Caco-2 (cell line): ENCODE results near the gene PNPLA7. TPM values are rescaled to one million over a fixed set of nuclear protein-coding genes. Genes with fewer than 3 reads are reported as not detected.

ENCODE experiments used
- BruUV-seq: library from RNA; stranded (reverse); fragments of 400-500 nt; replicated peaks from 2 replicates; lab custom pipeline; 2021; lab: Mats Ljungman, UMichigan
- CTCF ChIA-PET: fragments of 300-600 bp; sonication (Branson Sonifier 250); formaldehyde crosslinking; loops from one replicate; lab custom pipeline; 2022; ENCODE audit warnings: antibody characterized with exemption; lab: Charles Lee
- POLR2A ChIA-PET: fragments of 300-600 bp; sonication (Branson Sonifier 250); formaldehyde crosslinking; loops from one replicate; lab custom pipeline; 2022; ENCODE audit warnings: antibody characterized with exemption; lab: Charles Lee
- DNase-seq, 2 experiments: peaks; one replicate each; pipeline versions ENCODE4 v3.0.0 to v3.0.0-alpha.2; 2020 to 2022
- H3K27me3 ChIP-seq: replicated peaks from 2 replicates; pipeline ENCODE4 v1.6.0; 2011; ENCODE audit warnings: low read length; ENCODE audit not compliant: control insufficient read depth, insufficient read depth
- H3K36me3 ChIP-seq: 2 replicates; pipeline ENCODE4 v1.5.1; 2011; ENCODE audit warnings: low read length; ENCODE audit not compliant: control insufficient read depth, insufficient read depth
- H3K4me1 ChIP-seq: fragments of 250-450 bp; sonication (Bioruptor Pico); 2 replicates; pipeline ENCODE4 v1.5.1; 2020; ENCODE audit warnings: mild to moderate bottlenecking
- H3K4me3 ChIP-seq: 2 replicates; pipeline ENCODE4 v1.5.1; 2011; ENCODE audit warnings: low read depth, mild to moderate bottlenecking, control low read depth, low read length
- H3K9me3 ChIP-seq: fragments of 250-450 bp; sonication (Bioruptor Pico); 2 replicates; pipeline ENCODE4 v1.5.1; 2020; ENCODE audit warnings: mild to moderate bottlenecking, moderate library complexity
- H3K27ac Mint-ChIP-seq: one replicate; pipeline ENCODE4 v1.8.0; 2022; ENCODE audit warnings: mixed read lengths; ENCODE audit not compliant: unreplicated experiment
- H3K27me3 Mint-ChIP-seq: one replicate; pipeline ENCODE4 v1.8.0; 2022; ENCODE audit warnings: mixed read lengths; ENCODE audit not compliant: insufficient read depth, unreplicated experiment
- H3K36me3 Mint-ChIP-seq: one replicate; pipeline ENCODE4 v1.8.0; 2022; ENCODE audit warnings: mild to moderate bottlenecking, mixed read lengths; ENCODE audit not compliant: insufficient read depth, unreplicated experiment
- H3K4me1 Mint-ChIP-seq: one replicate; pipeline ENCODE4 v1.8.0; 2022; ENCODE audit warnings: low read depth, mixed read lengths; ENCODE audit not compliant: unreplicated experiment
- H3K4me3 Mint-ChIP-seq: one replicate; pipeline ENCODE4 v1.8.0; 2022; ENCODE audit warnings: mild to moderate bottlenecking, moderate library complexity, mixed read lengths; ENCODE audit not compliant: unreplicated experiment
- H3K9me3 Mint-ChIP-seq: one replicate; pipeline ENCODE4 v1.8.0; 2022; ENCODE audit warnings: mixed read lengths; ENCODE audit not compliant: unreplicated experiment
- intact Hi-C: fragments of 100-400 bp; cut with micrococcal nuclease; formaldehyde crosslinking; loops from one replicate; pipeline ENCODE4 v1.10.0; 2022; ENCODE audit not compliant: unreplicated experiment
- total RNA-seq: library from RNA; stranded (reverse); gene quantifications from 2 replicates; pipeline ENCODE4 v1.2.3, GENCODE V29; 2022
- TF ChIP-seq, protein P1 (sequence below), 2 experiments: fragments of 200-600 bp in 1 of 2; IDR thresholded peaks; 1 replicate in 1 of 2; 2 replicates in 1 of 2; pipeline versions ENCODE4 v1.5.1 to v1.8.0; 2011 to 2022; ENCODE audit warnings: antibody characterized with exemption in 1 of 2, control low read depth in 1 of 2, inconsistent platforms in 1 of 2, low read depth in 1 of 2, low read length in 1 of 2, mild to moderate bottlenecking in 1 of 2, moderate library complexity in 1 of 2; ENCODE audit not compliant: insufficient read depth in 1 of 2, severe bottlenecking in 1 of 2, unreplicated experiment in 1 of 2

Gene PNPLA7
- total RNA-seq, 1 experiment from 2014 or later = 1.8 TPM

- Mint-ChIP-seq H3K4me1 (peaks cover 13% of the 10 kb centered on the region), H3K27ac (no peak overlapping the region), H3K4me3 (no peak overlapping the region), H3K9me3 (peaks cover 22% of the 10 kb centered on the region), H3K27me3 (peaks cover 11% of the 10 kb centered on the region), H3K36me3 (peaks cover 15% of the 10 kb centered on the region)
- Histone ChIP-seq H3K9me3 (0 out of 2 replicates have a peak, but pooled peaks cover under 1% of the 10 kb centered on the region), H3K4me3 (no peak overlapping the region), H3K36me3 (no peaks in the 10 kb centered on the region), H3K27me3 (no peaks in the 10 kb centered on the region), H3K4me1 (peaks cover 4% of the 10 kb centered on the region)
- TF ChIP-seq, protein P1, sequence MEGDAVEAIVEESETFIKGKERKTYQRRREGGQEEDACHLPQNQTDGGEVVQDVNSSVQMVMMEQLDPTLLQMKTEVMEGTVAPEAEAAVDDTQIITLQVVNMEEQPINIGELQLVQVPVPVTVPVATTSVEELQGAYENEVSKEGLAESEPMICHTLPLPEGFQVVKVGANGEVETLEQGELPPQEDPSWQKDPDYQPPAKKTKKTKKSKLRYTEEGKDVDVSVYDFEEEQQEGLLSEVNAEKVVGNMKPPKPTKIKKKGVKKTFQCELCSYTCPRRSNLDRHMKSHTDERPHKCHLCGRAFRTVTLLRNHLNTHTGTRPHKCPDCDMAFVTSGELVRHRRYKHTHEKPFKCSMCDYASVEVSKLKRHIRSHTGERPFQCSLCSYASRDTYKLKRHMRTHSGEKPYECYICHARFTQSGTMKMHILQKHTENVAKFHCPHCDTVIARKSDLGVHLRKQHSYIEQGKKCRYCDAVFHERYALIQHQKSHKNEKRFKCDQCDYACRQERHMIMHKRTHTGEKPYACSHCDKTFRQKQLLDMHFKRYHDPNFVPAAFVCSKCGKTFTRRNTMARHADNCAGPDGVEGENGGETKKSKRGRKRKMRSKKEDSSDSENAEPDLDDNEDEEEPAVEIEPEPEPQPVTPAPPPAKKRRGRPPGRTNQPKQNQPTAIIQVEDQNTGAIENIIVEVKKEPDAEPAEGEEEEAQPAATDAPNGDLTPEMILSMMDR (IDR thresholded peaks at IDR 0.05; ENCODE audit: insufficient read depth in 1 of 2, low read depth in 1 of 2, low read length in 1 of 2, severe bottlenecking in 1 of 2, unreplicated experiment in 1 of 2) = no peak
- BruUV-seq = no TSS peak
- no peak for DNase-seq
- intact Hi-C loops = no loop called here
- CTCF ChIA-PET = no interaction called here
- POLR2A ChIA-PET = no interaction called here
These were observed 43.5 kb downstream of the PNPLA7 start for GRCh38 chr9:137506702-137507171.

GRCh38 chr9:137506274-137506673, 43.9 kb downstream of the PNPLA7 start:
- Histone ChIP-seq H3K4me3 (no peak overlapping the region), H3K36me3 (no peaks in the 10 kb centered on the region), H3K27me3 (no peaks in the 10 kb centered on the region), H3K4me1 (no peaks in the 10 kb centered on the region), H3K9me3 (0 out of 2 replicates have a peak, but pooled peaks cover 3% of the 10 kb centered on the region)
- peaks cover 13% of the 10 kb centered on the region for H3K4me1 Mint-ChIP-seq
- CTCF ChIA-PET = interaction anchor here (0.6 kb wide), 1 partner anchor 83 kb away, joined by 5 read pairs; the partner anchor contains the start of genes EXD3 and NOXA1
- H3K4me3 Mint-ChIP-seq = no peak overlapping the region
- no peak for DNase-seq
- H3K27me3 Mint-ChIP-seq = peaks cover 11% of the 10 kb centered on the region
- peaks cover 22% of the 10 kb centered on the region for H3K9me3 Mint-ChIP-seq
- TF ChIP-seq, protein P1 (IDR thresholded peaks at IDR 0.05; ENCODE audit: insufficient read depth in 1 of 2, low read depth in 1 of 2, low read length in 1 of 2, severe bottlenecking in 1 of 2, unreplicated experiment in 1 of 2) = no peak
- H3K36me3 Mint-ChIP-seq = peaks cover 19% of the 10 kb centered on the region
- no peak overlapping the region for H3K27ac Mint-ChIP-seq
- no TSS peak for BruUV-seq
- intact Hi-C loops = no loop called here
- POLR2A ChIA-PET = no interaction called here

DNA sequence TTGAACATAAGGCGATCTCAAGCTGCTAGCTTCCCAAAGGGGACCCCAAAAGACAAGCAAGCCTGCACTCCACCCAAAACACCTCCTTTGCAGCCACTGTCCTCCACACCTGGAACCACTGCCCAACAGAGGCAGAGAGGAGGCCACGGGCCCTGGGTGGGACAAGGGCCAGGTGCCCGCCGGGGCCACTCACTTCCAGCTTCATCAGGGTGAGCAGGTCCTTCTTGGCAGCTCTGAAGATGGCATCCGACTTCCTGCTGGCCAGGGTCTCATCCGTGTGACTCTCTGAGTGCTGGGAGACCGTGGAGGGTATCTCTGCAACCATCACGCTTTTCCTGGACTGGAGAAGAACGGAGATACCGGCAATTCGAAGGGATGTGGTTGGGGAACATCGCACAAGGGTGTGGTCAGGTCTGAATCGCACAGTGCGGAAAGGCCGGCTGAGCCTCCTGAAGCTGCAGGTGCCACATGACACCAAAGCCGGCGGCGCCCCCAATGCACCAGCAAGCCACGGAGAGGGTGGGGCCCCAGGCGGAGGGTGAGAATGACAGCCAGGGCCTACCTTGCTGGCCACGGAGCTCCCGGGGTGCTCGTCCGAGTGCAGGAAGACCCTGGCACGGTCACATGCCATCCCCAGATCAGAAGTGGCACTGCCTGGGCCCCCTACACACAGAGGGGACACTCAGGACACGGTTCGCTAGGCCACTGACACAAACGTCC, 44.6 kb downstream of the PNPLA7 start:
- TF ChIP-seq, protein P1 (IDR thresholded peaks at IDR 0.05; ENCODE audit: insufficient read depth in 1 of 2, low read depth in 1 of 2, low read length in 1 of 2, severe bottlenecking in 1 of 2, unreplicated experiment in 1 of 2) = no peak
- no TSS peak for BruUV-seq
- peaks cover 26% of the 10 kb centered on the region for H3K36me3 Mint-ChIP-seq

More for the DNA sequence above, 44.6 kb downstream of the PNPLA7 start:
- ChIA-PET CTCF (interaction anchor here (0.6 kb wide), 1 partner anchor 83 kb away, joined by 5 read pairs; the partner anchor contains the start of genes EXD3 and NOXA1), POLR2A (interaction anchor here (0.5 kb wide), 1 partner anchor 112 kb away, joined by 3 read pairs; no protein-coding TSS in a partner anchor)
- peaks cover 13% of the 10 kb centered on the region for H3K4me1 Mint-ChIP-seq
- H3K27ac Mint-ChIP-seq = no peak overlapping the region
- peaks cover 11% of the 10 kb centered on the region for H3K27me3 Mint-ChIP-seq
- no peaks in the 10 kb centered on the region for H3K27me3 ChIP-seq
- H3K9me3 Mint-ChIP-seq = peaks cover 22% of the 10 kb centered on the region
- DNase-seq = no peak
- intact Hi-C loops = no loop called here
- no peak overlapping the region for H3K4me3 Mint-ChIP-seq
- 0 out of 2 replicates have a peak, but pooled peaks cover 3% of the 10 kb centered on the region for H3K9me3 ChIP-seq
- H3K36me3 ChIP-seq = no peaks in the 10 kb centered on the region
- no peaks in the 10 kb centered on the region for H3K4me1 ChIP-seq
- H3K4me3 ChIP-seq = no peak overlapping the region
